HG03521 (cell line): ENCODE measurements around the gene PLCG2.
"Not testable (repeated sequence)": the region's sequence is repeated elsewhere in the genome, so short reads cannot be mapped to it uniquely, and the experiment has no call there.

Source experiments
- ATAC-seq: cut with Tn5 transposase; IDR thresholded peaks from one replicate; pipeline ENCODE4 v1.9.1; 2021; ENCODE audit warnings: mild to moderate bottlenecking, moderate library complexity; ENCODE audit not compliant: unreplicated experiment

PLCG2 gene

DNA sequence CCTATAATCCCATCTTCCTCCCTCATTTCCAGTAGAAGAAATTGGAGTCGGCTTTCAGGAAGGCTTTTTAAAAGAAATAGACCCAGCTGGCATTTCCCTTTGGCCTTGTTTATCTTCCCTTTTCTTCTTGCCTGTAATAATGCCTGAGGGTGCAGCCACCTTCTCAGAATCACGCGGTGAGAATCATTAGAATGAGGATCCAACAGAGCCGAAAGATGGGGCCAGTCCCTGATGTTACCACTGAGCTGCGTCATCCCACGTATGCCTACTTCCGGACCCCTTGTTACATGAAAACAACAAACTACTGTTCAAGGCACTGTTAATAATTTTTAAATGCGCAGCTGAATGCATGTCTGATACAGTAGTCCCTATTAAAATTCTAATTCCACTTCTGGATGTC lies 208.0 kb downstream of the PLCG2 start:
- no peak for ATAC-seq

DNA sequence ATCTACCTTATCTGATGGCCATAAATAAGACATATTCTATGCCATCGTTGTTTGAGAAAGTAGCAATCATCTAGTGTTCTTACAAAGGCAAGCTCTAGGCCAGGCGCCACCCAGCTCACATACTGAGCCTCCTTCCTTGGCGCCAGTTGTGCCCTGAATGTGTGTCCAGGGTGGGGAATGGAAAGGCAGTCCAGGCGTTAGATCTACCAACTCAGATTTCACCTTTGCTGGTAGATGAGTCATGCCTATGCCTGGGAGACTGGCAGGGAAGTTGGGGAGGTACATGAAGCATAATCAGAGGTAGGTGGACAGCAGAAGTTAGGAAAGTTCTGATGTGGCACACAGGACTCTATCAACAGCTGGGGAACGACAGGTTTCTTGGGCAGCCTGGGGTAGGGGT lies 208.6 kb downstream of the PLCG2 start:
- no peak for ATAC-seq

DNA sequence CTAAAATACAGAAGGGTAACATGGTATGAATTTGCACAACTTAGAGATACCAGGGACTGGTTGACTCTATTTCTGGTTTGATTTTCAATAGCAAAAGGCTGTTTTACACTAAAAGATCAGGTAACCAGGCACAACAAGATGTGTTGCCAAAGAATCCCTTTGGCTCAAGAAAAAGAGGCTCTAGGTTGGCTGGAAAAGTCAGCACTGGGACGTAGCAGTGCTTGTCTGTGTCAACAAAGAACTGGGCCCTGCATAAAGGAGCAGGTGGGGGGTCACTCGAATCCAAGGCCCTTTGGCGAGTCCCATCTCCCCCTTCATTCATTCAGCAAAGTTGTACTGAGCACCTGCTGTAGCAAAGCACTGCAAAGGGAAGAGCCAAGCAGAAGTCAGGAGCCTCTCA lies 213.8 kb downstream of the PLCG2 start:
- no peak for ATAC-seq

DNA sequence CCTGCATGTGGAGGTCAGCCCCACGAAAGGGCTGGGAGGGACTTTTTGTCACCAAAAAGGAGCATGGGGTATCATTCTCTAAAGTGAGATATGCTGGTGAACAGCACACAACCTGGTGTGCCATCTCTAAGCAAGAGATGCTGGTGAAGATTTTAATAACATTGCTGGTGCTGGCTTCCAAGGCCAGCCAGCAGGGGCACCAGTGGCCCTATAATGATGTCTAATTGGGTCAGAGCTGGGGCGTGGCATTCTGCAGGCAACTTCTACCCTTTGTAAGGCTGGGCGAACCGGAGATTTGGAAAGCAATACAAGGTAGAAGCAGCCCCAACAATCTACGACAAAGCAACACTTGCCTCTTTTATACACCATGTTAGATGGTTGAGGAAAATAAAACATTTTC lies 215.4 kb downstream of the PLCG2 start:
- no peak for ATAC-seq

DNA sequence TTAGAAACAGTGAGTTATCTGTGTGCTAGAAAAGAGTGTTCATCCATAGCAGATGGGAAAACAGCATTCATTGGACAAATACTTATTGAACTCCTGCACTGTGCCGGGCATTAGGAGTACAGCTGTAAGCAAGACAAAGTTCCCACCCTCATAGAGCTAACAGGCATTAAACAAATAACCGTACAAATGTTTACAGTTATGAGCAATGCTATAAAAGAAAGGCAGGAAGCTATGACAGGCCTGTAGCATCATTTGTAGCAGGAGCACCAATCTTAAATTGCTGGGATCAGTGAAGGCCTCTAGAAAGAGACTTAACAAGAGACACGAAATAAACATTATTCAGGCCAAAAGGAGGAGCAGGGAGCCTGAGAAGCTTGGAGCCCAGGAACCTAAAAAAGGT lies 216.6 kb downstream of the PLCG2 start:
- ATAC-seq, result no peak

DNA sequence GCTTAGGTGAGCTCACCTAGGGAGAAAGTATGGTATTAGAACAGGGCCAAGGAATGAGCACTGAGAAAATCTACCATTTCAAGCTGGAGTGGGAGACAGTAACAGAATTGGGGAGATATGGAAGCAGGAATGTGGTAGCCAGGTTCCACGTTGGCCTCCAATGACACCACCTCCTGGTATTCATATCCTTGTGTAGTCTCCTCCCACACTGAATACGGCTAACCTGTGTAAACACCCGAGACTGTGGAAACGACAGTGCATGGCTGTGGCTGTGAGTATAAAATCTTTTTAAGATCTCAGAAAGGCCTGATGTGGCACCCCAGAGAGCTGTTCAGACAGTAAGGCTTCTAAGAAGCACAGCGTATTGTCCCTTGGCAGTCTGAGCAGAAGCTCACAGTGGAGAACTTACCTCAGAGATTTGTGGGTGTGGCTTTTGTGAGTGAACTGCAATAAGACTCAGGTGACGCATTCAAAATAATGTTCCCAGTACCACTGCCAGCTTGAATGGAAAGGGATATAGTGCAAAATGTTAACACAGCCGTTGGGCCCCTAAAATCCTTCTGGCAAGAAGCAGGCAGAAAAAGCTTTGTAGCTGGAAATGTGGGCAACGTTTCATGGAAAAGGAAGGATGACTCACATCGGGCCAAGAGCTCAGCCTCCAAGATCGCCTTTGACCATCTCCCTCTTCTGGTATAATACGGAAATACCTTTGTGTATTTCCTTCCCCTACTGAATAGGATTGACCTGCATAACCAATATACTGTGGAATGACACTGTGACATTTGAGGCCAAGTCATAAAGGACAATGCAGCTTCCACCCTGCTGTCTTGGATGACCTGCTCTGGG lies 217.8 kb downstream of the PLCG2 start:
- ATAC-seq, result no peak

DNA sequence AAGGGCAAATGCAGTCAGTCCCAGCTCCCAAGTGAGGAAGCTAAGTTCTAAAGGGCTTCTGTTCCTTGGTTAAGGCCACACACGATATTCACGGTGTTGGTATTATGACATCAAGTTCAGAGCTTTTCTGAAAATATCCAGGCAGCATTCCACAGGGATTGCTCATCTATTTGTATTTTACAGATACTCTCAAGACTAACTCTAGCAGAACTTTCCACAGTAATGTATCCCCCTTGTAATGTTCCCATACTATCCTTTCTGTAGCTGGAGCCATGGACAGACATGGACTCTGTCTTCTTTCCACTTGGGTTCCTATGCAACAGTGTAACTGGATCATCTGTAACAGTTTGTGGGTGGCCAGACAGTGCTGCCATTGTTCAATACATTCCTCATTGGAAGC lies 218.6 kb downstream of the PLCG2 start:
- ATAC-seq, result no peak

DNA sequence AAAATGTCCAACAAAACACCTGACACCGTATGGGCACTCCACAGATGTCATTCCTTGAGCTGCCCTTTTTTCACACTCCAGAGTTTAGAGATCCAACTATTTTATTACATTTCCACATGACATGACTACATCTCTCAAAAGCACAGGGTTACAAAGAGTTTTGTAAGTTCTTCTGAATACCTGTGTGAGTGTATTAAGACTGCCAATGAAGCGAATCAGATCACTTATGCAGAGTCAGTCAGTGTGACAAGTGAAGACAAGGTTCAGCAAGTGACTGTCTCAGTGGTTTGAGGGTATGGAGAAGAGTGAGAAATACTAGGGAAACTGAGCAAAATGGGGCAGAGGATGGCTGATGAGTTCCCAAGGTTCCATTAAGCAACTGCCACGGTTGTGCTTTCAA lies 223.7 kb downstream of the PLCG2 start:
- ATAC-seq, result no peak

DNA sequence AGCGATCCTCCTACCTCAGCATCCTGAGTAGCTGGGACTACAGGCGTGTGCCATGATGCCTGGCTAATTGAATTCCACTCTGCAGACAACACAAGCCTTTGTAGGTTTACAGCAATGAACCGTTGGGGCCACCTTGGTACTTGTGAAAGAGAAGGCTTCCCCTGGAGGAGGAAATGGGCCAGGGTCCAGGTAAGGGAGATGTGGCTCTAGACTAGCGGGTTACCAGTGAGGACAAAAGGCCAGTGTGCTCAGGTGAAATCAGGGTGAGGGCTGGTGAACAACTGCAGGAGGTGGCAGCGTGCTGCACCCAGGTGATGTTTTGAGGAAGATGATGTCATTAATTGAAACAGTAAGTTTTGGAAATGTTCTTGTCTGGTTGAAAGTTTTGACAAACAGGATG lies 225.5 kb downstream of the PLCG2 start:
- ATAC-seq, result no peak

DNA sequence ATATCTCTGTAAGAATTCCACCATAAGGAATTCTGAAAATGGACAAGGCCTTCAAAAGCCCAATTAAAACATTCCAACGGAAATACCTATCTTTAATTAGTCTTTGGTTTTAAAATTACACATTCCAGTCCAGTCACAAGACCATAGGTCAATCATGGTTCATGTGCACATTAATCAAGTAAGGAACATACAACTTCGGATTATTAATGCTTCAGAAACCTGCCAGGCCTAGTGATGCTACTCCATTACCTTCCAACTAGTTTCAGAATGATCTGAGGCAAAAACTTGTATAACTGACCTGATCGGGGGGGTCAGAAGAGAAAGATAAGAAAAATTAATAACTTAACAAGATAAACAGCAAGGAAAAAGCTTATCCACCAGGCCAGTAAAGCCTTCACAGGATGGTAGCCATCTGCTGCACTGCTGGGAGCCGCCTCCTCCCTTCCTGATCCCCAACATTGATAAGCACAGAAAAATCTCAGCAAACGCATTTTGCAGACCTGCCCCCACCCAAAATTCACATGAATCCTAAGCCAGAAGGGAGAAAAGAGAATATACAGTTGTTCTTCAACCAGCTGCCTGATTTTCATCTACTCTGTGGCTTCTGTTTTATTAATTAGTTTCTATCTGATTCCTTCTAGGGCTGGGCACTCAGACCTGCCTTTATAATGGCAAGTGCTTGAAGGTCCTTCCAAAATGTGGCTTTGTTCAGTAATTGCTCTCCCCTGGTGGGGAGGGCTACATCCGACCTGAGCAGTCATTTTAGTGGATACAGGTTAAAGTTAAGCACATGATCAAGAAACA lies 226.1 kb downstream of the PLCG2 start:
- no peak for ATAC-seq

DNA sequence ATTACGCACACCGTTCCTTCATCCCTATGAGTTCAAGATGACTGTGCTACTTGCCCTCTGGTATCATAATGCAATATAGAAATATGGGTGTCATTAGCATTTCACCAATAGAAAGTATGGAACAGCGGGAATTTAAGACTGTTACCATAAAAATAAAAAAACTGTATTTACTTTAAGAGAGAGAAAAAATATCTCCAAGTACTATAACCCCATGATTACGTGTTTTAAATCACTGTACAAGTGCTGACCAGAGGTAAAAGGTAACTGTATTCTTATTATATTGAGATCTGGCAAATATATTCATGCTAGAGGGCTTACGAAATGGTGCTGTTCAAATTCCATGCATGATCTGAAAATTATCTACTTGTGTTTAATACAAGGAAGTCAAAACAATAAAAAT lies 226.9 kb downstream of the PLCG2 start:
- ATAC-seq, result no peak

DNA sequence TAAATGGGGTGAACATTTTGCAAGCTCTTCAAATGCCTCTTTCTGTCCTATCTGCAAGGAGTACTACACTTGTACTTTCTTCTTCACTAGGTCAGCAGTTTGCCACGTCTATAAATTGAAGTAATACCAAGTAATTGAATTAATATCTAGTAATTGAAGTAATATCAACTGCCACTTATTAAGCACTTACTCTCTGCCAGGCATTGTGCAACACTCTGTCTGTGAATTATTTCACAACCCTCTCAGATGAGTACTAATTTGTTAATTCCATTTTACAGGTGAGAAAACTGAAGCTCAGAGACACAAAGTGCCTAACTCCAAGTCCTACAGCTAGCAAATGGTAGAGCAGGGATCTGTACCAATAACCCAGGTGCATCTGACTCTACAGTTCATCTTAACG lies 228.1 kb downstream of the PLCG2 start:
- ATAC-seq, result no peak

DNA sequence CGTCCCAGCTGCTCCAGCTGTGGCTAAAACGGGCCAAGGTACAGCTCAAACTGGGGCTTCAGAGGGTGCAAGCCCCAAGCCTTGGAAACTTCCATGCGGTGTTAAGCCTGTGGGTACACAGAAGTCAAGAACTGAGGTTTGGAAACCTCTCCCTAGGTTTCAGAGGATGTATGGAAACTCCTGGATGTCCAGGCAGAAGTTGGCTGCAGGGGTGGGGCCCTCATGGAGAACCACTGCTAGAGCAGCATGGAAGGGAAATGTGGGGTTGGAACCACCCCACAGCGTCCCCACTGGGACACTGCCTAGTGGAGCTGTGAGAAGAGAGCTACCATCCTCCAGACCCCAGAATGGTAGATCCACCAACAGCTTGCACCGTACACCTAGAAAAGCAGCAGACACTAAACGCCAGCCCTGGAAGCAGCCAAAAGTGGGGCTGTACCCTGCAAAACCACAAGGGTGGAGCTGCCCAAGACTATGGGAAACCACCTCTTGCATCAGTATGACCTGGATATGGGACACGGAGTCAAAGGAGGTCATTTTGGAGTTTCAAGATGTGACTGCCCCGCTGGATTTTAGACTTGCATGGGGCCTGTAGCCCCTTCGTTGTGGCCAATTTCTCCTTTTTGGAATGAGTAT lies 230.0 kb downstream of the PLCG2 start:
- no peak for ATAC-seq

DNA sequence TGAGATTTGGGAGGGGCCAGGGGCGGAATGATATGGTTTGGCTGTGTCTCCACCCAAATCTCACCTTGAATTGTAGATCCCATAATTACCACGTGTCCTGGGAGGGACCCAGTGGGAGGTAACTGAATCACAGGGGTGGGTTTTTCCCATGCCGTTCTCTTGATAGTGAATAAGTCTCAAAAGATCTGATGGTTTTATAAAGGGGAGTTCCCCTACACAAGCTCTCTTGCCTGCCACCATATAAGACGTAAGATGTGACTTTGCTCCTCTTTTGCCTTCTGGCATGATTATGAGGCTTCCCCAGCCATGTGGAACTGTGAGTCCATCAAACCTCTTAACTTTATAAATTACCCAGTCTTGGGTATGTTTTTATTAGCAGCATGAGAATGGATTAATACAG lies 230.7 kb downstream of the PLCG2 start:
- not testable (repeated sequence) for ATAC-seq

DNA sequence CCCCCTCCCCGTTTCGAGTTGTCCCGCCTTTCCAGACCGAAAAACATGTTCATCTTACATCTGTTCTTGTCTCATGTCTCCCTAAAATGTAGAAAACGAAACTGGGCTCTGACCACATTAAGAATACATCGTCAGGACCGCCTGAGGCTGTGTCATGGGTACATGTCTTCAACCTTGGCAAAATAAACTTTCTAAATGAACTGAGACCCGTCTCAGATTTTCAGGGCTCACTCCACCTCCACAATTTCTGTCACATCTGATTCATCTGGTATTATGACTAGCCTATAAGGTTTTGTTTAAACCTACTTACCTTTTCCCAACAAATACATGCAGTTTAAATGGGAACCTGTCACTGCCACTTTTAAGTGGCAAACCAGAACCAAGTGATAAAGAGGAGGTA lies 231.6 kb downstream of the PLCG2 start:
- ATAC-seq, result no peak

DNA sequence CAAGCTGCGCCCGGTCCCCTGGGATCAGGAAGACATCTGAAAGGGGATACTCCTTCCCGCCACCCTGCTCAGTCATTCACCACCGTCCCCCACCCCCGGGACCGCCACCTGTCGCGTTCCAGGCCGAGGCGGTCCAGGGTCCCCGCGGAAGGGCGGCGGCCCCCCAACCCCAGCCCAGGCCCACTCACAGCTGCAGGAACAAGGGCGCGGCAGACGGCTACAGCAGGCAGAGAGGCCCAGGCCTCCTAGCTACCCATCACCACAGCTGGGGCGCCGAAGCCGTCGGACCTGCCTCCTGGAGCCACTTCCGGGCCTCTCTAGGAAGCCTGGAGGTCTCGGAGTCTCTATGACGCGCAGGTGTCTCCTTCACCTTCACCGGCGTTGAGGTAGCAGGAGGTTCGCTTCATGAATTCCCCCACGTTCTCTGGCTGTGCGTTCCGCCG lies 232.1 kb downstream of the PLCG2 start, which contains the start of gene SDR42E1:
Gene SDR42E1, minus strand, starts transcription at position 272 of the 443 bp plus-strand sequence. CDS start 10,612 bp downstream, outside the sequence.
- peak; percentile 95 for ATAC-seq
